Activated CD4-positive, alpha-beta T cell treated with anti-CD3 and anti-CD28 coated beads, Interleukin-2, amount 10 ng/mL, durations not matched to agents 24 days and 14 days (primary cell): ENCODE results near the gene ZMYM4. TPM values are rescaled to one million over a fixed set of nuclear protein-coding genes. Genes with fewer than 3 reads are reported as not detected.
"Not testable (repeated sequence)": the region's sequence is repeated elsewhere in the genome, so short reads cannot be mapped to it uniquely, and the experiment has no call there.

ENCODE experiments used
- DNase-seq: peaks from one replicate; pipeline ENCODE4 v3.0.0; 2022
- H3K27ac Mint-ChIP-seq: one replicate; pipeline ENCODE4 v1.8.0; 2022; ENCODE audit warnings: mild to moderate bottlenecking, mixed read lengths
- H3K27me3 Mint-ChIP-seq: one replicate; pipeline ENCODE4 v1.8.0; 2022; ENCODE audit warnings: mixed read lengths
- H3K36me3 Mint-ChIP-seq: one replicate; pipeline ENCODE4 v1.8.0; 2022; ENCODE audit warnings: low read depth, mild to moderate bottlenecking, mixed read lengths
- H3K4me1 Mint-ChIP-seq: one replicate; pipeline ENCODE4 v1.8.0; 2021; ENCODE audit warnings: mixed read lengths
- H3K4me3 Mint-ChIP-seq: one replicate; pipeline ENCODE4 v1.8.0; 2022; ENCODE audit warnings: mild to moderate bottlenecking, moderate library complexity, mixed read lengths
- H3K9me3 Mint-ChIP-seq: one replicate; pipeline ENCODE4 v1.8.0; 2021; ENCODE audit warnings: mixed read lengths
- intact Hi-C: fragments of 100-400 bp; cut with micrococcal nuclease; formaldehyde crosslinking; loops from one replicate; pipeline ENCODE4 v1.15.1; 2023
- total RNA-seq: library from RNA; stranded (reverse); gene quantifications from 2 replicates; pipeline ENCODE4 v1.2.3, GENCODE V29; 2022

ZMYM4 gene
- total RNA-seq, 1 donor from 2014 or later: 25.6 TPM

GRCh38 chr1:35377555-35377954, 109.0 kb downstream of the ZMYM4 start:
- H3K4me1 Mint-ChIP-seq: no peaks in the 10 kb centered on the region
- H3K4me3 Mint-ChIP-seq: no peak overlapping the region
- no peaks in the 10 kb centered on the region for H3K36me3 Mint-ChIP-seq
- no peaks in the 10 kb centered on the region for H3K9me3 Mint-ChIP-seq
- no peaks in the 10 kb centered on the region for H3K27me3 Mint-ChIP-seq
- no peak for DNase-seq
- intact Hi-C loops: no loop called here
- no peak overlapping the region for H3K27ac Mint-ChIP-seq

DNA sequence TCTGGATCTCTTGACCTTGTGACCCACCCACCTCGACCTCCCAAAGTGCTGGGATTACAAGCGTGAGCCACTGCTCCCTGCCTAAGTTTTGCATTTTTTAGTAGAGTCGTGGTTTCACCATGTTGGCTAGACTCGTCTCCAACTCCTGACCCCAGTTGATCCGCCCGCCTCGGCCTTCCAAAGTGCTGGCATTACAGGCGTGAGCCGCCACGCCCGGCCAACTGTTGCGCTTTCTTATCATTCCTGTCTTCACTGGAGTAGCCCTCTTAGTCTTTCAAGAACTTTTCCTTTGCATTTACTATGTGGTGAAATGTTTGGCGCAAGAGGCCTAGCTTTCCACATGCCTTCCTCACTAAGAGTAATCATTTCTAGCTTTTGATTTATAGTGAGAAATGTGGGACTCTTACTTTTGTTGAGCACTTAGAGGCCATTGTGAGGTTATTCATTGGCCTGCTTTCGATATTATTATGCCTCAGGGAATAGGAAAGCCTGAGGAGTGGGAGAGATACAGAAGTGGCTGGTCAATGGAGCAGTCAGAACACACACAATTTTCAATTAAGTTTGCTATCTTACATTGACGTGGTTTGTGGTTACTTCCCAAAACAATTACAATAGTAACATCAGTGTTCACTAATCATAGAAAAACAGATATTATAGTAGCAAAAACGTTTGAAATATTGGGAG, 111.0 kb downstream of the ZMYM4 start:
- H3K9me3 Mint-ChIP-seq: no peaks in the 10 kb centered on the region
- no peaks in the 10 kb centered on the region for H3K4me1 Mint-ChIP-seq
- no peak for DNase-seq
- H3K36me3 Mint-ChIP-seq: no peaks in the 10 kb centered on the region
- no peak overlapping the region for H3K4me3 Mint-ChIP-seq
- H3K27me3 Mint-ChIP-seq: no peaks in the 10 kb centered on the region
- intact Hi-C loops: no loop called here
- H3K27ac Mint-ChIP-seq: no peak overlapping the region

- H3K4me1 Mint-ChIP-seq, intact Hi-C loops, H3K27me3 Mint-ChIP-seq, H3K4me3 Mint-ChIP-seq, DNase-seq, H3K9me3 Mint-ChIP-seq, H3K36me3 Mint-ChIP-seq, H3K27ac Mint-ChIP-seq: not testable (repeated sequence)
Observed at GRCh38 chr1:35380111-35380510, 111.6 kb downstream of the ZMYM4 start.

DNA sequence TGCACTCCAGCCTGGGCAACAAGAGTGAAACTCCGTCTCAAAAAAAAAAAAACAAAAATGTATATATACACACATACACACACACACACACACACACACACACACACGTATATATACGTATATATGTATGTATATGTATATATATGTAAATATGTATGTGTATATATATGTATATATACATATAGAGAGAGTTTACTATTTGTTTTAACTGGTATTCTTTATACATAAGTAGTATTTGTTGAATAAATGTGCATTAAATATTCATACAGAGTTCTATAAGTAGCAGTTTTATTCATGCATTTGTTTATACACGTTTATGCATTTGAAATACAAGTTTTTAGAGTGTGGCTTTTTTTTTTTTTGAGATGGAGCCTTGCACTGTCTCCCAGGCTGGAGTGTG, 113.6 kb downstream of the ZMYM4 start:
- intact Hi-C loops: no loop called here
- Mint-ChIP-seq H3K36me3 (peaks cover 6% of the 10 kb centered on the region), H3K9me3 (no peaks in the 10 kb centered on the region), H3K4me3 (no peak overlapping the region), H3K27ac (no peak overlapping the region), H3K4me1 (peaks cover 2% of the 10 kb centered on the region), H3K27me3 (no peaks in the 10 kb centered on the region)
- DNase-seq: no peak

GRCh38 chr1:35386290-35386689, 117.8 kb downstream of the ZMYM4 start:
- intact Hi-C loops: no loop called here
- Mint-ChIP-seq H3K4me3 (no peak overlapping the region), H3K27ac (no peak overlapping the region), H3K36me3 (peaks cover 16% of the 10 kb centered on the region), H3K9me3 (no peaks in the 10 kb centered on the region), H3K27me3 (no peaks in the 10 kb centered on the region), H3K4me1 (peaks cover 2% of the 10 kb centered on the region)
- DNase-seq: no peak

DNA sequence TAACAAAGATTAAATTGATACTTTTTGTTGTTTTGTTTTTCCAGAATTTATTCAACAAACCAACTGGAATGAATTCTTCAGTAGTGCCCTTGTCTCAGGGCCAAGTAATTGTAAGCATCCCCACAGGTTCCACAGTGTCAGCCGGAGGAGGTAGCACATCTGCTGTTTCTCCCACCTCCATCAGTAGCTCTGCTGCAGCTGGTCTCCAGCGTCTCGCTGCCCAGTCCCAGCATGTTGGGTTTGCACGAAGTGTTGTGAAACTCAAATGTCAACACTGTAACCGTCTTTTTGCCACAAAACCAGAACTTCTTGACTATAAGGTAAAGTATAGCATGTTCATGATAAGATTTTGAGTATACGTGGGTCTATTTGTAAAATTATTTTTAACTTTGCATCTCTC, 118.5 kb downstream of the ZMYM4 start:
- H3K4me3 Mint-ChIP-seq: no peak overlapping the region
- H3K27ac Mint-ChIP-seq: no peak overlapping the region
- peaks cover 16% of the 10 kb centered on the region for H3K36me3 Mint-ChIP-seq
- intact Hi-C loops: no loop called here
- no peak for DNase-seq
- H3K4me1 Mint-ChIP-seq: peaks cover 2% of the 10 kb centered on the region
- H3K9me3 Mint-ChIP-seq: no peaks in the 10 kb centered on the region
- H3K27me3 Mint-ChIP-seq: no peaks in the 10 kb centered on the region

DNA sequence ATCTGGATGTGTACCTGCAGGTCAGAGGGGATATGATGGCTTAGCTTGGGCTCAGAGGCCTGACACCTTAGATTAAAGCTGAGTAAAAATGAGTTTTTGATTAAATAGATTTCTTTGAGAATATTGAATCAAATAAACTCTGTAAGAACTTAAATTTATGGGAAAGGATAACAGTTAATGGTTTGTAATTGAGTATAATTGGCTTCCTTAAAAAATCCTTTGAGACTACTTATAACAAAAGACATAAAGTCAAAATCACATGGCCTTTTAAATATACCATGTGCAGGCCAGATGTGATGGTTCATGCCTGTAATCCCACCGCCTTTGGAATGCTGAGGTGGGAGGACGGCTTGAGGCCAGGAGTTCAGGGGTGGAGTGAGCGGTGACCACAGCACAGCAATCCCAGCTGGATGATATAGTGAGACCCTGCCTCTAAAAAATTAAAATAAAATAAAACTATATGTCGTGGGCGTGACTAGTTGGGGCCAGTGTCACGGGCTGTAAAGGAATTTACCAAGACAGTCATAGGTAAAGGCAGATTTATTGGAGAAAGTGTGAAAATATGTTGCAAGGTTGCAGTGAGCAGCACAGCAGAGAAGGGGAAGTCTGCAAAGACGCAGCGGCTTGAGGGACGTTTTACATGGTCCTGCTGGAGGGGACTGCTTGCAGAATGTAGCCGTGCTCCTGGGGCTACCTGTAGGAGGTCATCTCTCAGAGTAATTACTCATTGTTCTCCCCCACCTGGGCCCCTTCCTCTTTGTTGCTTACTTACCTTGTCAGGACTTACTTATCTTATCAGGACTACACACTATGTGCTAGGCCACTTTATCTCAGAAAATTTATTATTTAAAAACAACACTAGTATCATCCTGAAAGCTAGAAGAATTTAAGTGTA, 122.3 kb downstream of the ZMYM4 start:
- no peaks in the 10 kb centered on the region for H3K9me3 Mint-ChIP-seq
- H3K27me3 Mint-ChIP-seq: no peaks in the 10 kb centered on the region
- H3K27ac Mint-ChIP-seq: no peak overlapping the region

GRCh38 chr1:35394386-35394785, 125.9 kb downstream of the ZMYM4 start:
- intact Hi-C loops: no loop called here
- DNase-seq: no peak
- Mint-ChIP-seq H3K27me3 (no peaks in the 10 kb centered on the region), H3K4me1 (peaks cover 7% of the 10 kb centered on the region), H3K9me3 (no peaks in the 10 kb centered on the region), H3K4me3 (no peak overlapping the region), H3K27ac (no peak overlapping the region), H3K36me3 (peaks cover 45% of the 10 kb centered on the region)

More for the DNA sequence above, 122.3 kb downstream of the ZMYM4 start:
- DNase-seq: no peak
- peaks cover 3% of the 10 kb centered on the region for H3K4me1 Mint-ChIP-seq
- H3K36me3 Mint-ChIP-seq: peaks cover 30% of the 10 kb centered on the region
- no peak overlapping the region for H3K4me3 Mint-ChIP-seq
- intact Hi-C loops: no loop called here

DNA sequence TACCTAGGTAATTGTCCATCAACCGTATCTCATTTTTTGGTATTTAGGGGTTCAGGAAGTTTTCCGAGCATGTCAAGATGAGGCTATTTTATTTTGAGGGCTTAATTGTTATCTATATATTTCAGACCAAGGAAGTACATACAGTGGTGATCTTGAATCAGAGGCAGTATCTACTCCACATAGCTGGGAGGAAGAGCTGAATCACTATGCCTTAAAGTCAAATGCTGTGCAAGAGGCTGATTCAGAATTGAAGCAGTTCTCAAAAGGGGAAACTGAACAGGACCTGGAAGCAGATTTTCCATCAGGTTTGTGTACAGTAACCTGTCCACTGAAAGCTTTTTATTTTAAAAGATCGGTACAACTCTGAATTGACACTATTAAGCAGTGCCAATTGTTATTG, 130.2 kb downstream of the ZMYM4 start:
- H3K4me1 Mint-ChIP-seq: peaks cover 8% of the 10 kb centered on the region
- H3K27me3 Mint-ChIP-seq: no peaks in the 10 kb centered on the region
- H3K36me3 Mint-ChIP-seq: peaks cover 54% of the 10 kb centered on the region
- no peak for DNase-seq
- H3K4me3 Mint-ChIP-seq: no peak overlapping the region
- no peaks in the 10 kb centered on the region for H3K9me3 Mint-ChIP-seq
- H3K27ac Mint-ChIP-seq: no peak overlapping the region
- intact Hi-C loops: no loop called here

DNA sequence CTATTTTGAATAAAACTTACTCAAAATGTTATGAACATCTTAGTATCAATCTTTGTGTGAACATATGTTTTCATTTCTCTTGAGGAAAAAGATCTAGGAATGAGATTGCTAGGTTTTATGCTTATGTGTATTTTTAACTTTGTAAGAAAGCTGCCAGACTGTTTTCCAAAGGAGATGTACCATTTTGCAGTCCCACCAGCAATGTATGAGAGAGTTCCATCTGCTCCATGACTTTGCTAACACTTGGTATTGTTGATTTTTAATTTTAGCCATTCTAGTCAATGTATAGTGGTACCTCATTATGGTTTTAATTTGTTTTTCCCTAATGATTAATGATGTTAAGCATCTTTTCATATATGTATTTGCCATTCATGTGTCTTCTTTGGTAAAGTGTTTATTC, 132.5 kb downstream of the ZMYM4 start:
- peaks cover 7% of the 10 kb centered on the region for H3K4me1 Mint-ChIP-seq
- H3K27me3 Mint-ChIP-seq: no peaks in the 10 kb centered on the region
- DNase-seq: no peak
- H3K9me3 Mint-ChIP-seq: no peaks in the 10 kb centered on the region
- intact Hi-C loops: no loop called here
- peaks cover 44% of the 10 kb centered on the region for H3K36me3 Mint-ChIP-seq
- H3K27ac Mint-ChIP-seq: no peak overlapping the region
- no peak overlapping the region for H3K4me3 Mint-ChIP-seq

DNA sequence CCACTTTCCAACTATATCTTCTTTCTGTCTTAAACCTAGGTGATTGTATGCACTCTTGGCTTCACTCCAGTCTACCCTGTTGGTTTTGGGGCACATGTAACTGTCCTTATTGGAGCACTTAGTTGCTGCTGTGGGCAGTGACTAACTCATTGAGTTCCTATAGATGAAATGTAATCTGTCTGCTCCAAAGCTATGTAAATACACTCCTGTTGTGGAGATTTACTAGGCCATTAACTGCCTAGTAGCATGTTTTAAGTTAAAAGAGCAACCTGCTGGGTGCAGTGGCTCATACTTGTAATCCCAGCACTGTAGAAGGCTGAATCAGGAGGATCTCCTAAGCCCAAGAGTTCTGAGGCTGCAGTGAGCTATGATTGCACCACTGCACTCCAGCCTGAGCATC, 137.6 kb downstream of the ZMYM4 start:
- H3K27ac Mint-ChIP-seq: no peak overlapping the region
- H3K9me3 Mint-ChIP-seq: no peaks in the 10 kb centered on the region
- H3K27me3 Mint-ChIP-seq: no peaks in the 10 kb centered on the region
- no peaks in the 10 kb centered on the region for H3K4me1 Mint-ChIP-seq
- peaks cover 35% of the 10 kb centered on the region for H3K36me3 Mint-ChIP-seq
- DNase-seq: no peak
- intact Hi-C loops: no loop called here
- no peak overlapping the region for H3K4me3 Mint-ChIP-seq

DNA sequence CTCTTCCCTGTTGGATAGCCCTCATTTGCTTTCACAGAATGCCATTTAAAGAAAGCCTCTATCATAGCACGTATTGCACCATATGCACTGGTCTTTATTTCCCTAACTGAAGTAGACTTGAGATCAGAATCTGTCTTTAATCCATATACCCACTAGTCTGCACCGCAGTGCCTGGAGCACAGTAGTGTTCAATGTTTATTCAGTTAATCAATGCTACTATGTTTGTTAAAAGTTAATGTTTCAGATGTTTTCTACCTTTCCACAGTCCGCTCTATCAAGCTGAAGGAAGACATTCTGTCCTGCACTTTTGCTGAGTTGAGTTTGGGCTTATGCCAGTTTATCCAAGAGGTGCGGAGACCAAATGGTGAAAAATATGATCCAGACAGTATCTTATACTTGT, 139.2 kb downstream of the ZMYM4 start:
- Mint-ChIP-seq H3K27me3 (no peaks in the 10 kb centered on the region), H3K4me1 (no peaks in the 10 kb centered on the region), H3K27ac (no peak overlapping the region), H3K36me3 (peaks cover 25% of the 10 kb centered on the region), H3K4me3 (no peak overlapping the region), H3K9me3 (no peaks in the 10 kb centered on the region)
- DNase-seq: no peak
- intact Hi-C loops: no loop called here

- Mint-ChIP-seq H3K27ac (no peak overlapping the region), H3K36me3 (peaks cover 25% of the 10 kb centered on the region), H3K4me1 (no peaks in the 10 kb centered on the region), H3K4me3 (no peak overlapping the region), H3K27me3 (no peaks in the 10 kb centered on the region), H3K9me3 (no peaks in the 10 kb centered on the region)
- no peak for DNase-seq
- intact Hi-C loops: no loop called here
Observed at GRCh38 chr1:35408925-35409324, 140.4 kb downstream of the ZMYM4 start.

DNA sequence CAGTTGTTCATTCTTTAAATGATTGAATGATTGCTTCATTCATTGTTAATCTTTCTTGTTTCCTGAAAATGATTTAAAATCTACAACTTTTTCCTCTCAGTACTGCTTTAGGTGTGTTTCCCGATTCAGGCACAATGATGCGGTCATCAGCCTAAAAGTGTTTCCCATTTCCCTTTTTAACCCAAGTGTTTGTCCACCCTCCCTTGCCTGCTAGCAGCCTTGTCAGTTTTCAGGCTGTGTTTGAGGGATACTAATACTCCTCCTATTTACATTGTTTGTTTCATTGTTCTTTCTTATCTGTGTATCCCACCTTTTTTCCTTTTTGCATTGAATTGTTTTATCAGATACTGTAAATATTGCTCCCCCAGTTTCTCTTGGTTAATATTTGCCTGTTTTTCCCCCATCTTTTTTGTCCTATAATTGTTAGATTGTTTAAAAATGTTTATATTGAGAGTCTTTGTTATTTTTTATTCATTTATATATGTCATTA, 157.6 kb downstream of the ZMYM4 start:
- H3K4me3 Mint-ChIP-seq: no peak overlapping the region

More for the DNA sequence above, 157.6 kb downstream of the ZMYM4 start:
- DNase-seq: no peak
- intact Hi-C loops: no loop called here
- Mint-ChIP-seq H3K27ac (no peak overlapping the region), H3K9me3 (no peaks in the 10 kb centered on the region), H3K4me1 (peaks cover 3% of the 10 kb centered on the region), H3K27me3 (no peaks in the 10 kb centered on the region), H3K36me3 (peaks cover 12% of the 10 kb centered on the region)
